AG04450 (cell line): ENCODE measurements around the gene NOSTRIN. TPM values are rescaled to one million over a fixed set of nuclear protein-coding genes. Genes with fewer than 3 reads are reported as not detected.

Experiments
- CTCF ChIA-PET: fragments of 300-600, 350-600 bp; formaldehyde crosslinking; extraction: SDS; loops from one replicate; lab custom pipeline; 2022; ENCODE audit warnings: antibody characterized with exemption, inconsistent platforms; lab: Charles Lee
- POLR2A ChIA-PET: fragments of 350-600 bp; formaldehyde crosslinking; extraction: SDS; loops from one replicate; lab custom pipeline; 2021; ENCODE audit warnings: antibody characterized with exemption, inconsistent platforms; lab: Yijun Ruan, JAX
- DNase-seq: peaks from one replicate; pipeline ENCODE4 v3.0.0-alpha.2; 2011; ENCODE audit warnings: low read depth, low spot score
- H3K27ac ChIP-seq: one replicate; pipeline ENCODE4 v1.5.1; 2012; ENCODE audit warnings: low read depth, low read length, control low read depth
- H3K27me3 ChIP-seq: one replicate; pipeline ENCODE4 v1.6.0; 2012; ENCODE audit warnings: low read length; ENCODE audit not compliant: control insufficient read depth, insufficient read depth
- H3K4me3 ChIP-seq: 2 replicates; pipeline ENCODE4 v1.5.1; 2011; ENCODE audit warnings: mild to moderate bottlenecking, low read depth, low read length, control low read depth
- H3K9me3 ChIP-seq: 2 replicates; pipeline ENCODE4 v1.5.1; 2012; ENCODE audit warnings: low read length; ENCODE audit not compliant: control insufficient read depth, insufficient read depth
- polyA plus RNA-seq: library from polyadenylated mRNA; depleted of rRNA; stranded (reverse); fragments of >200 nt; gene quantifications from 2 replicates; pipeline ENCODE4 v1.2.3, GENCODE V29; 2011
- TF ChIP-seq, protein P1 (sequence below): IDR thresholded peaks from 2 replicates; pipeline ENCODE4 v1.5.1; 2011; ENCODE audit warnings: low read depth, low read length, control low read depth, inconsistent platforms

NOSTRIN gene
- polyA plus RNA-seq, 1 experiment: 0.10 TPM

DNA sequence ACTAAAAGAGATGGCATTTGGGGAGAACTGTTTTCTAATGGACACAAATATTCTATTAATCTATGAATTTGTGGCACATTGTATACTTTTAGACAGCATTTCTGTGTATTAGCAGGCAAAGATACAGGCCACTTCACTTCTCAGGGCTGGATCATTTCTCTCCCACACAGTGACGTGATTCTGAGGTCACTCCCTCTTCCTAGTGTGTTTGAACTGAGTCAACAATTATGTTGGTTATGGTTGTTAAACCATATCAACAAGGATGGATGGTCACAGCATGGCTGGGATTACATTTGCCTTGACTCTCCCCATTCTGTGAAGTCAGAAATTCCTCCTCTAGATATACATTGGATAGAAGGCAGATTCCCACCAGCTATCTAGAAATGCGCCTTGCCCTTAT, 11.6 kb downstream of the NOSTRIN start:
- POLR2A ChIA-PET: no interaction called here
- CTCF ChIA-PET: no interaction called here

DNA sequence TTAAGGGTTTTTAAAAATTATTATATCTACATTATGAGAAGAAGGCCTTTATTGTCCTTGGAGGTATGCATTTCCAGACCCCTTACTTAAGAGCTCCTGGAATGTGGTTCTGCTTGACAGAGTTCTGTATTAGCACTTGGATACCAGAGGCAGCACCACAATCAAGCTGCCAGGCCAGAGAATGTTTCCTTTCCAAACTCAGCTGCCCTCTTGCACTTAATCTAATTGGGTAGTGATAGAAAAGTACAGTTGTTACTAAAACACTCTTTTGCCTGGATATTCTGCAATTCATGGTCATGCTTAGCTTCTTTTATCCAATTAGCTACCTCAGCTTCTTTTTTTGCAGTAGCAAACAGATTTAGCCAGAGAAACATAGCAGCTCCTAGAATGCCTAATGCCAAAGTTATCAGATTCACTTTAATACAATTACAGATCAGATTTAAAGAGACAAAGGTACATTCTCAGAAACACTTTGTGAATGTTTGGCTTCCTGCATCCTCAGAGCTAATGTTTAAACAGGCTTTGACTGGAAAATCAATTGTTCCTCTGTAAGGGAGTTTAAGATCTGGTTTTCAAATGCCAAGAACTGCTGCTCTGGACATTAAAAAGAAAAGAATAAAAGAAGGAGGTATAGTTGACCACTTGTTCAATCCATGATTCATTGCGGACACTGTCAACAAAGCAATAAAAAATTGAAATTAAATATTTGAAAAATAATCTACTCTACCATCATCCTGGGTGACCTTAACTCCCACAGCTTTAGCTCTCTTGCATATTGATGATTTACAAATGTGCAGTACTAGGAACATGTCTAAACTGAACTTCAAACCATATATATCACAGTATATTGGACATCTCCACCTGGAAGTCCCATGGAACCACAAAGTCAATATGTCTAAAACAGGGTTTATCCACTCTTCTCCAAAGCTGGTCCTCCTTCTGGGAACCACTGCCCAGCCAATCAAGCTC, 12.8 kb downstream of the NOSTRIN start:
- TF ChIP-seq, protein P1, sequence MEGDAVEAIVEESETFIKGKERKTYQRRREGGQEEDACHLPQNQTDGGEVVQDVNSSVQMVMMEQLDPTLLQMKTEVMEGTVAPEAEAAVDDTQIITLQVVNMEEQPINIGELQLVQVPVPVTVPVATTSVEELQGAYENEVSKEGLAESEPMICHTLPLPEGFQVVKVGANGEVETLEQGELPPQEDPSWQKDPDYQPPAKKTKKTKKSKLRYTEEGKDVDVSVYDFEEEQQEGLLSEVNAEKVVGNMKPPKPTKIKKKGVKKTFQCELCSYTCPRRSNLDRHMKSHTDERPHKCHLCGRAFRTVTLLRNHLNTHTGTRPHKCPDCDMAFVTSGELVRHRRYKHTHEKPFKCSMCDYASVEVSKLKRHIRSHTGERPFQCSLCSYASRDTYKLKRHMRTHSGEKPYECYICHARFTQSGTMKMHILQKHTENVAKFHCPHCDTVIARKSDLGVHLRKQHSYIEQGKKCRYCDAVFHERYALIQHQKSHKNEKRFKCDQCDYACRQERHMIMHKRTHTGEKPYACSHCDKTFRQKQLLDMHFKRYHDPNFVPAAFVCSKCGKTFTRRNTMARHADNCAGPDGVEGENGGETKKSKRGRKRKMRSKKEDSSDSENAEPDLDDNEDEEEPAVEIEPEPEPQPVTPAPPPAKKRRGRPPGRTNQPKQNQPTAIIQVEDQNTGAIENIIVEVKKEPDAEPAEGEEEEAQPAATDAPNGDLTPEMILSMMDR: no peak
- H3K9me3 ChIP-seq: no peaks in the 10 kb centered on the region
- DNase-seq: no peak
- no peak overlapping the region for H3K27ac ChIP-seq
- no peak overlapping the region for H3K4me3 ChIP-seq
- ChIA-PET POLR2A (no interaction called here), CTCF (interaction anchor here (0.9 to 1.1 kb wide), 2 partner anchors 95 to 469 kb away, joined by 3 read pairs; no protein-coding TSS in a partner anchor)
- no peaks in the 10 kb centered on the region for H3K27me3 ChIP-seq

More for the DNA sequence above, 11.6 kb downstream of the NOSTRIN start:
- H3K4me3 ChIP-seq: no peak overlapping the region
- no peak for DNase-seq
- H3K9me3 ChIP-seq: no peaks in the 10 kb centered on the region
- no peaks in the 10 kb centered on the region for H3K27me3 ChIP-seq
- TF ChIP-seq, protein P1: no peak
- no peak overlapping the region for H3K27ac ChIP-seq

DNA sequence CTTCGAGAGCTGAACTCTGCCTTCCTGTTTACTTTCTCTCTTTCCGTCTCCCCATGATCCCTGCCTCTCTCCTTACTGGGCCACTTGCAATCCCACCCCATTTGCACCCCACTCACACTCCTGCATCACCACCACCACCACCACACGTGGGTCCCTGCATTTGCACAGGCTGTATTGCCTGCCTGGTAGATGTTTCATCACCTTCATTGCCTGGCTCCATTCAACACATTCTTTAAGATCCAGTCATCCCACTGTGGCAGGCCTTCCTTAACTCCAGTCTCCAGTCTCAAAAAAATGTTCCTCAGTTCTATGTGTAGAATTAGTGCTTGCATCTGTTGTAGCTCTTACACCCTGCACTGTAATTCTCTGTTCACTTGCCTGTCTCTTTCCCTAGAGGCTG, 13.9 kb downstream of the NOSTRIN start:
- Histone ChIP-seq H3K4me3 (no peak overlapping the region), H3K27ac (peak overlapping the region; percentile 4), H3K27me3 (no peaks in the 10 kb centered on the region), H3K9me3 (no peaks in the 10 kb centered on the region)
- POLR2A ChIA-PET: no interaction called here
- CTCF ChIA-PET: interaction anchor here (0.6 to 1.4 kb wide), 2 partner anchors 43 to 145 kb away, joined by 3 read pairs; no protein-coding TSS in a partner anchor
- TF ChIP-seq, protein P1: no peak
- DNase-seq: peak; percentile 53

DNA sequence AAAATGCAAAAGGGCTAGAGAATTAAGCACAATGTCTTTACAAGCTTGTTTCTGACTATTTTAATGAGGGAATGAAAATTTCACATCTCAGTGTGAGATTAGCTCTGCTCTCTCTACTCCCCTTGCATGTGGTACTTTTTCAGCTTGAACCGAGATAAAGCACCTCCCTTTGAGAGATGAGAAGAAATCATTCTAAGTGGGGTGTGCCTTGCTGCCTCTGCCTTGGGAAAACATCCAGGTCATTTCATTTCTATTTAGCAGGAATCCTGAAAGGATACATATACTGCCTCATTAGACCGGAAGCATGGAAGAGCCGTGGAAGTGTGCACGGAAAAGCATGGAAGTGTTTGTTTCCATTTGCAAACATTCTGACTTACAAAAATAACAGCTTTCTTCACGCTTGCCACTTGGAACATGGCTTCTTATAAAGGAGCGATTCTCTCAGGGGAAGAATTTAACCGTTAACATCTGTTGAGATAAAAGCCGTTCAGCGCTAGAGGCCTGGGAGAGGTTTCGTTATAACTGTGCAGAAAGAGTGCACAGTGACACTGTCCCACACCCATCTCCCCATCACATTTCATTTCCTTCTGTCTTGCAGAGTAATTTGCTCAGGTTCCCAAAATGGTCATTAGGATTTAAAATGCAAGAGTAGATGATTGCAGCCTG, 16.7 kb downstream of the NOSTRIN start:
- ChIA-PET CTCF (interaction anchor here (0.6 kb wide), 1 partner anchor 21 kb away, joined by 5 read pairs; no protein-coding TSS in a partner anchor), POLR2A (no interaction called here)
- TF ChIP-seq, protein P1: no peak
- no peak for DNase-seq
- Histone ChIP-seq H3K27ac (no peak overlapping the region), H3K9me3 (no peaks in the 10 kb centered on the region), H3K27me3 (no peaks in the 10 kb centered on the region), H3K4me3 (no peak overlapping the region)
